ENCODE data around the gene CRBN.

DNA sequence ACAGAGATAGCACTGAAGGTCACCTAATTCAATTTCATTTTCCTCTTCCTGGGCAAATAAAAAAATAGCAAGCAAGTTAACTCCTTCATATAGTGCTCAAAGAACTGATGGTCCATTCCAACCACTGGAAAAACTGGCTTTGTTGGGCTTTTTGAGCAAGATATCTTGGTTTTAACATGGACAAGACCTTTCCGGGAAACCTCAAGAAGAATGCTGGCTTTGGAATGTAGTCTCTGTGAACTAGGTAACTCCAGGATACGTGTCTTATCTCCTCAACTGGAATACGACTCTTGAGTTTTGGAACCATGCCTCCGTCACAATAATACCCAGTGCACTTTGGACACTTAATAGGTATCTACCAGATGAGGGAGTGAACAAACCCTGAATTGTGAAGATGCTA is 36.9 kb upstream of the CRBN start:
- TF ChIP-seq, protein P1, sequence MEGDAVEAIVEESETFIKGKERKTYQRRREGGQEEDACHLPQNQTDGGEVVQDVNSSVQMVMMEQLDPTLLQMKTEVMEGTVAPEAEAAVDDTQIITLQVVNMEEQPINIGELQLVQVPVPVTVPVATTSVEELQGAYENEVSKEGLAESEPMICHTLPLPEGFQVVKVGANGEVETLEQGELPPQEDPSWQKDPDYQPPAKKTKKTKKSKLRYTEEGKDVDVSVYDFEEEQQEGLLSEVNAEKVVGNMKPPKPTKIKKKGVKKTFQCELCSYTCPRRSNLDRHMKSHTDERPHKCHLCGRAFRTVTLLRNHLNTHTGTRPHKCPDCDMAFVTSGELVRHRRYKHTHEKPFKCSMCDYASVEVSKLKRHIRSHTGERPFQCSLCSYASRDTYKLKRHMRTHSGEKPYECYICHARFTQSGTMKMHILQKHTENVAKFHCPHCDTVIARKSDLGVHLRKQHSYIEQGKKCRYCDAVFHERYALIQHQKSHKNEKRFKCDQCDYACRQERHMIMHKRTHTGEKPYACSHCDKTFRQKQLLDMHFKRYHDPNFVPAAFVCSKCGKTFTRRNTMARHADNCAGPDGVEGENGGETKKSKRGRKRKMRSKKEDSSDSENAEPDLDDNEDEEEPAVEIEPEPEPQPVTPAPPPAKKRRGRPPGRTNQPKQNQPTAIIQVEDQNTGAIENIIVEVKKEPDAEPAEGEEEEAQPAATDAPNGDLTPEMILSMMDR (IDR thresholded peaks at IDR 0.05), result no peak
- TF ChIP-seq EP300 (IDR thresholded peaks at IDR 0.05), result no peak
